Nephron (organoid): ENCODE data around the gene CEP135.
"Not testable (repeated sequence)": the region's sequence is repeated elsewhere in the genome, so short reads cannot be mapped to it uniquely, and the experiment has no call there.

Source experiments
- H3K27ac Mint-ChIP-seq, 3 experiments: 2 replicates each; pipeline ENCODE4 v1.8.0; 2020; ENCODE audit warnings: mixed read lengths in 3 of 3, mild to moderate bottlenecking in 2 of 3, moderate library complexity in 1 of 3
- H3K27me3 Mint-ChIP-seq: 2 replicates; pipeline ENCODE4 v1.8.0; 2021; ENCODE audit warnings: low read depth, mild to moderate bottlenecking, moderate library complexity, mixed read lengths
- H3K36me3 Mint-ChIP-seq: 2 replicates; pipeline ENCODE4 v1.8.0; 2020; ENCODE audit warnings: low read depth, mixed read lengths
- H3K4me1 Mint-ChIP-seq: 2 replicates; pipeline ENCODE4 v1.8.0; 2020; ENCODE audit warnings: mixed read lengths
- H3K4me3 Mint-ChIP-seq, 3 experiments: 2 replicates each; pipeline ENCODE4 v1.8.0; 2020; ENCODE audit warnings: mild to moderate bottlenecking in 3 of 3, mixed read lengths in 3 of 3, moderate library complexity in 2 of 3
- H3K9me3 Mint-ChIP-seq: 2 replicates; pipeline ENCODE4 v1.8.0; 2020; ENCODE audit warnings: mixed read lengths
- CTCF ChIP-seq, 3 experiments: fragments of 200-600 bp; sonication (generic); IDR thresholded peaks; one replicate each; pipeline ENCODE4 v1.5.0; 2021; ENCODE audit warnings: antibody characterized with exemption in 3 of 3; ENCODE audit not compliant: unreplicated experiment in 3 of 3

The CEP135 gene

DNA sequence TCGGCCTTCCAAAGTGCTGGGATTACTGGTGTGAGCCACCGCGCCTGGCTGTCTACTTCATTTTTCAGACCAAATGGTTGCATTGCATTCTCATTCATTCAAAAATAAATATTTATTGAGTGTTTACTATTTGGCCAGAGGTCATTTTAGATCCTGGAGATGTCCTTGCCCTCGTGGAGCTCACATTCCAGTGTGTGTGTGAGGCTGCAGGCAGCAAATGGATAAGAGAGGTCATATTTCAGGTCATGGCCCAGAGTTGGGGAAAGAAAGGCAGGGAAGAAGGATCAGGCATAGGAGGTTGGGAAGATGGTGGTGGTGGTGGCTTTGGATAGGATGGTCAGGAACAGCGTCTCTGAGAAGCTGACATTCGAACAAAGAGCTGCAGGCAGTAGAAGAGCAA is 119.1 kb downstream of the CEP135 start:
- peaks cover 73% of the 10 kb centered on the region for H3K36me3 Mint-ChIP-seq
- no peak overlapping the region for H3K27ac Mint-ChIP-seq
- no peak for TF ChIP-seq CTCF (IDR thresholded peaks at IDR 0.05; ENCODE audit: unreplicated experiment in 3 of 3)
- peaks cover 8% of the 10 kb centered on the region for H3K4me1 Mint-ChIP-seq
- H3K27me3 Mint-ChIP-seq = no peaks in the 10 kb centered on the region
- H3K4me3 Mint-ChIP-seq = no peak overlapping the region
- H3K9me3 Mint-ChIP-seq = peaks cover 32% of the 10 kb centered on the region

GRCh38 chr4:56072730-56073129 is 124.0 kb downstream of the CEP135 start:
- not testable (repeated sequence) for H3K4me1 Mint-ChIP-seq, H3K27me3 Mint-ChIP-seq, H3K27ac Mint-ChIP-seq, H3K4me3 Mint-ChIP-seq
- Mint-ChIP-seq H3K9me3 (peaks cover 40% of the 10 kb centered on the region), H3K36me3 (peaks cover 71% of the 10 kb centered on the region)

DNA sequence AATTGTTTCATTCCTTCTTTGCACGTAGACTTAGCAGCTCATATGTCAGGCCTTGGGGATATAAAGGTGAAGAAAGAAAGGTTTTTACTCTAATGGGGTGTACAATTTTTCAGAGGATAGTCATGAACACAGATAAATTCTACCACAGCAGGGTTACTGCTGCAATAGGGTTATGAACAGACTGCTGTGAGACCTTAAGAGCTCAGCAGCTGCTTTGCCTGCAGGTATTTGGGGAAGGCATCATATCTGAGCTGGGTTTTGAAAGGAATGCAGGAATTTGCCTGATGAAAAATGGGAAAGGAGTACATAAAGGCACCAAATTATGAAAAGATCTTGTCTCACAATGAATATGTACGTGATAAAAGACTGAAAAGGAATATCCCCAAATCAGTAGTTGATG is 128.9 kb downstream of the CEP135 start:
- peak overlapping the region; percentile 49 to 86 (median 77) for H3K27ac Mint-ChIP-seq
- peaks cover 42% of the 10 kb centered on the region for H3K4me1 Mint-ChIP-seq
- H3K27me3 Mint-ChIP-seq = no peaks in the 10 kb centered on the region
- peaks cover 29% of the 10 kb centered on the region for H3K36me3 Mint-ChIP-seq
- peaks cover 14% of the 10 kb centered on the region for H3K9me3 Mint-ChIP-seq
- H3K4me3 Mint-ChIP-seq = no peak overlapping the region
- TF ChIP-seq CTCF (IDR thresholded peaks at IDR 0.05; ENCODE audit: unreplicated experiment in 3 of 3) = no peak

GRCh38 chr4:56078866-56079265 is 130.1 kb downstream of the CEP135 start:
- Mint-ChIP-seq H3K27me3 (no peaks in the 10 kb centered on the region), H3K4me1 (peaks cover 46% of the 10 kb centered on the region)

GRCh38 chr4:56080384-56080783 is 131.6 kb downstream of the CEP135 start:
- Mint-ChIP-seq H3K4me1 (peaks cover 46% of the 10 kb centered on the region), H3K27ac (peak overlapping the region; percentile 86 to 92 (median 89)), H3K27me3 (no peaks in the 10 kb centered on the region), H3K9me3 (peaks cover 2% of the 10 kb centered on the region), H3K36me3 (peaks cover 13% of the 10 kb centered on the region), H3K4me3 (no peak overlapping the region)
- no peak for TF ChIP-seq CTCF (IDR thresholded peaks at IDR 0.05; ENCODE audit: unreplicated experiment in 3 of 3)

More at GRCh38 chr4:56078866-56079265, 130.1 kb downstream of the CEP135 start:
- Mint-ChIP-seq H3K9me3 (peaks cover 8% of the 10 kb centered on the region), H3K27ac (peak overlapping the region; percentile 83 to 92 (median 86)), H3K36me3 (peaks cover 20% of the 10 kb centered on the region), H3K4me3 (peak overlapping the region in 1 of 3 experiments; percentile 7)
- TF ChIP-seq CTCF (IDR thresholded peaks at IDR 0.05; ENCODE audit: unreplicated experiment in 3 of 3) = no peak

DNA sequence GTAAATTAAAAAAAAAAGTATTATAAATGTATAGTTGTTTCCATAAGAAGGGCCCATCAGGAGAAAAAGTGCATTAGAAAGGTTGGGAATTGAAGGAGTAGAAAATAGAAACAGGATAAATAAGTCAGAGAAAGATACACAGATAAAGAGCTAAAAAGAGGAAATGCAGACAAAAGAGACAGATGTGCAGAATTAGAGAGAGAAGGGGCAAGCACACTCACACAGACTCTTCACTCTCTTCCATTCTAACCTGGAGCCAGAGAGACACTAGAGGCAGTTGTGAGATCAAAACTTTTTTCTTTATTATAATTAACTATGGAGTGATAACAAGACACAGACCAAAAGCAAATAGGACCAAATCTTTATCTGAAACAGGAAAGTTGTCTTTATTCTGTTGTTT is 134.1 kb downstream of the CEP135 start:
- H3K27me3 Mint-ChIP-seq = no peaks in the 10 kb centered on the region
- peak overlapping the region; percentile 65 to 70 (median 66) for H3K27ac Mint-ChIP-seq
- H3K36me3 Mint-ChIP-seq = no peaks in the 10 kb centered on the region
- no peaks in the 10 kb centered on the region for H3K9me3 Mint-ChIP-seq
- peaks cover 35% of the 10 kb centered on the region for H3K4me1 Mint-ChIP-seq
- TF ChIP-seq CTCF (IDR thresholded peaks at IDR 0.05; ENCODE audit: unreplicated experiment in 3 of 3) = no peak
- H3K4me3 Mint-ChIP-seq = no peak overlapping the region
